ENCODE measurements around the gene RNASE4. TPM values are rescaled to one million over a fixed set of nuclear protein-coding genes. Genes with fewer than 3 reads are reported as not detected.

Gene RNASE4
- total RNA-seq, 1 experiment from 2014 or later = 0.48 TPM

- Histone ChIP-seq H3K27ac (ENCODE audit: low read length) (no peak within 1 kb of the TSS), H3K79me2 (ENCODE audit: low read length) (no peaks in the 10 kb centered on the region), H3K36me3 (ENCODE audit: insufficient read depth, low read length) (no peaks in the 10 kb centered on the region), H3K4me2 (ENCODE audit: low read depth, low read length, poor library complexity, severe bottlenecking) (no peak within 1 kb of the TSS), H3K9ac (ENCODE audit: low read length) (no peak within 1 kb of the TSS), H2AFZ (ENCODE audit: low read length) (no peak within 1 kb of the TSS), H4K20me1 (ENCODE audit: insufficient read depth, low read depth, low read length) (0 out of 2 replicates have a peak, but pooled peaks cover 4% of the 10 kb centered on the region), H3K9me3 (ENCODE audit: low read length) (no peaks in the 10 kb centered on the region), H3K4me3 (ENCODE audit: low read length) (no peak within 1 kb of the TSS), H3K9me2 (replicated peaks; ENCODE audit: insufficient read depth, low read length) (no peaks in the 10 kb centered on the region), H3K4me1 (ENCODE audit: low read length) (peaks cover 16% of the 10 kb centered on the region), H3K27me3 (ENCODE audit: low read length) (no peaks in the 10 kb centered on the region)
- DNase-seq = no peak
Measured at GRCh38 chr14:20688167-20688839, 3.9 kb downstream of the RNASE4 start, which contains the start of gene ANG. ANG (plus strand) TSS chr14:20688764; CDS start chr14:20693565, 4,801 bp downstream.

DNA sequence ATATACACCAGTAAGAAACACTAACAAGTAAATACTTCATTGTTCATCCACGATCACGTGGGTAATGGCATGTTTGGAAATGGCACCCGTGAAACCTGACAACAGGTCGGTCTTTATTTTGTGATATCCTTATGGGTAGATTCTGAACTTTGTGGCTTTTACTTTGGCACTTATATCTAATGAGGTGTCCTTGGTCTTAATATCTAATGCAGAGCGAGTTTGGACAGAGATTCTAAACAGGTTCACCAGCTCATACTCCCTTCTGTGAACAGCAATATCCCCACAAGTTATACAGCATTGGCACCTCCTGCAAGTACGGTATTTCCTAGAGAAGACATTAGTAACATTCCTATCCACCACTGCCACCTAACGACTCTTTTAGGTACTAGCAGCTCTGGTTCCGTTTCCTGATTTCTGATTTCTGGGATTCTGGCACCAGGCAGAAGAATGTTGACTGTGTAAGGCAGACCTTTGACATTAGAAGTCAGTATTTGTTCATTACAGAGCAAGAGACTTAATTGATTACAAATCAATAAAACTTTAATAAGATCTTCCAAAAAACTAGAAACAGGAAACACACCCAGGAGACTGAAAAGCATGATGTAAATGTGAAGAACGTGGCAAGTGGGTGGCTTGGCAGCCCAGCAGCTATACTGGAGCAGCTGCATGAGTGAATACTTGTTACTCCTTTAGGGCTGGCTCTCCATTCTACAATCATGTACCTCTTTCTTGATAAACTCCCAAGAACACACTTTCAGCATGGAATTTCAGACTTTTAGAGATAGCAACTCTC is 6.7 kb downstream of the RNASE4 start:
- no peak overlapping the region for H3K4me3 ChIP-seq (ENCODE audit: low read length)
- no peak overlapping the region for H3K9ac ChIP-seq (ENCODE audit: low read length)
- H3K9me3 ChIP-seq (ENCODE audit: low read length) = no peaks in the 10 kb centered on the region
- 0 out of 2 replicates have a peak overlapping the region, but pooled peaks have one; percentile 5 for H2AFZ ChIP-seq (ENCODE audit: low read length)
- no peaks in the 10 kb centered on the region for H3K4me1 ChIP-seq (ENCODE audit: low read length)
- H3K27ac ChIP-seq (ENCODE audit: low read length) = no peak overlapping the region
- H3K9me2 ChIP-seq (replicated peaks; ENCODE audit: insufficient read depth, low read length) = no peaks in the 10 kb centered on the region
- H3K27me3 ChIP-seq (ENCODE audit: low read length) = no peaks in the 10 kb centered on the region
- no peak overlapping the region for H3K4me2 ChIP-seq (ENCODE audit: low read depth, low read length, poor library complexity, severe bottlenecking)
- H3K36me3 ChIP-seq (ENCODE audit: insufficient read depth, low read length) = no peaks in the 10 kb centered on the region
- H3K79me2 ChIP-seq (ENCODE audit: low read length) = no peaks in the 10 kb centered on the region
- DNase-seq = peak; percentile 89
- 0 out of 2 replicates have a peak, but pooled peaks cover 4% of the 10 kb centered on the region for H4K20me1 ChIP-seq (ENCODE audit: insufficient read depth, low read depth, low read length)

DNA sequence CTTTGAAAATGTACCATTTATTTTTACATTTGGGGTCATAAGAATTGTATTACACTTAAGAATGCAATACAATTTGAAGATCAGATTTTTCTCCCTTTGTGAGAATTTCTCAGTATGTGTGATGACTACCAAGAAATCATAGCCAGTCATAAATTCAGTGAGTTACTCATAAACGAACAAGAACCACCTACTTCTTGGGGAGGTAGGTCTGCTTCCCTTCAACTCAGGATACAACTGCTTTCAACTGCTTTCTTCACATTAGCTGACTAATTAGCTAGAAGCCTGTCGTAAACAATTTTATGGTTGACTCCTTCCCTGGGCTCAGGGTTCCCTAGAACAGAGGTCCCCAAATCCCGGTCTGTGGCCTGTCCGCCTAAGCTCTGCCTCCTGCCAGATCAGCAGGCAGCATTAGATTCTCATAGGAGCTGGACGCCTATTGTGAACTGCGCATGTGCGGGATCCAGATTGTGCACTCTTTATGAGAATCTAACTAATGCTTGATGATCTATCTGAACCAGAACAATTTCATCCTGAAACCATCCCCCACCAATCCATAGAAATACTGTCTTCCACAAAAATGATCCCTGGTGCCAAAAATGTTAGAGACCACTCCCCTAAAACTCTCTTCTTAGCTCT is 7.9 kb downstream of the RNASE4 start:
- Histone ChIP-seq H3K9me2 (replicated peaks; ENCODE audit: insufficient read depth, low read length) (no peaks in the 10 kb centered on the region), H4K20me1 (ENCODE audit: insufficient read depth, low read depth, low read length) (0 out of 2 replicates have a peak, but pooled peaks cover 4% of the 10 kb centered on the region), H3K9me3 (ENCODE audit: low read length) (no peaks in the 10 kb centered on the region), H2AFZ (ENCODE audit: low read length) (no peak overlapping the region), H3K4me1 (ENCODE audit: low read length) (peaks cover under 1% of the 10 kb centered on the region), H3K4me2 (ENCODE audit: low read depth, low read length, poor library complexity, severe bottlenecking) (no peak overlapping the region), H3K36me3 (ENCODE audit: insufficient read depth, low read length) (no peaks in the 10 kb centered on the region), H3K9ac (ENCODE audit: low read length) (no peak overlapping the region), H3K4me3 (ENCODE audit: low read length) (no peak overlapping the region), H3K27ac (ENCODE audit: low read length) (no peak overlapping the region), H3K79me2 (ENCODE audit: low read length) (no peaks in the 10 kb centered on the region), H3K27me3 (ENCODE audit: low read length) (no peaks in the 10 kb centered on the region)
- DNase-seq = no peak

DNA sequence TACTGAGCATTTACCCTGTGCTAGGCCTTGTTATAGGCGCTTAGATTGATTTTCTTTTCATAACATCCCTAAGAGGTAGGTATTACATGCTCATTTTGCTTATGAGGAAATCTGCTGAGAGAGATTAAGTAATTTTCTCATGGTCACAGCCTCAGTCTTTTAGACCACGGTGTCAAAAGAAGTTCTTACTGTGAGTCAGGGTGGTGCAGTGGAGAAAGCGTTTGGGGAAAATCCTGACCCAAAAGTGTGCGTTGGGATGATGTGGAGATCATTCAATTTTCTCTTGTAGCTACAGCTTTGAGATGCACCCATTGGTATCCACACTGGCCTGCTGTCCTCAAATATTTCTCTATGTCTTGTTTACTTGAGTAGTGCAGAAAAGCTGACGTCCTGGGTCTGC is 12.4 kb downstream of the RNASE4 start:
- Histone ChIP-seq H3K27ac (ENCODE audit: low read length) (no peak overlapping the region), H3K9me3 (ENCODE audit: low read length) (no peaks in the 10 kb centered on the region), H3K79me2 (ENCODE audit: low read length) (no peaks in the 10 kb centered on the region), H3K36me3 (ENCODE audit: insufficient read depth, low read length) (no peaks in the 10 kb centered on the region), H4K20me1 (ENCODE audit: insufficient read depth, low read depth, low read length) (no peaks in the 10 kb centered on the region), H3K4me3 (ENCODE audit: low read length) (no peak overlapping the region), H3K27me3 (ENCODE audit: low read length) (no peaks in the 10 kb centered on the region), H3K9ac (ENCODE audit: low read length) (no peak overlapping the region), H3K4me1 (ENCODE audit: low read length) (peaks cover 4% of the 10 kb centered on the region), H3K4me2 (ENCODE audit: low read depth, low read length, poor library complexity, severe bottlenecking) (no peak overlapping the region), H2AFZ (ENCODE audit: low read length) (no peak overlapping the region; the same call in 1 of the 2 replicates), H3K9me2 (replicated peaks; ENCODE audit: insufficient read depth, low read length) (no peaks in the 10 kb centered on the region)
- no peak for DNase-seq

- H3K9ac ChIP-seq (ENCODE audit: low read length) = 0 out of 2 replicates have a peak overlapping the region, but pooled peaks have one; percentile 17
- H3K9me2 ChIP-seq (replicated peaks; ENCODE audit: insufficient read depth, low read length) = no peaks in the 10 kb centered on the region
- no peak overlapping the region for H3K4me3 ChIP-seq (ENCODE audit: low read length)
- H3K36me3 ChIP-seq (ENCODE audit: insufficient read depth, low read length) = no peaks in the 10 kb centered on the region
- no peaks in the 10 kb centered on the region for H3K27me3 ChIP-seq (ENCODE audit: low read length)
- H3K4me2 ChIP-seq (ENCODE audit: low read depth, low read length, poor library complexity, severe bottlenecking) = peak overlapping the region; percentile 10
- no peaks in the 10 kb centered on the region for H3K9me3 ChIP-seq (ENCODE audit: low read length)
- no peaks in the 10 kb centered on the region for H3K79me2 ChIP-seq (ENCODE audit: low read length)
- peaks cover 4% of the 10 kb centered on the region for H3K4me1 ChIP-seq (ENCODE audit: low read length)
- peak; percentile 88 for DNase-seq
- peak overlapping the region; percentile 58; the same call in 1 of the 2 replicates for H2AFZ ChIP-seq (ENCODE audit: low read length)
- H3K27ac ChIP-seq (ENCODE audit: low read length) = no peak overlapping the region
- no peaks in the 10 kb centered on the region for H4K20me1 ChIP-seq (ENCODE audit: insufficient read depth, low read depth, low read length)
Measured at GRCh38 chr14:20697273-20698017, 13.1 kb downstream of the RNASE4 start.

- Histone ChIP-seq H2AFZ (ENCODE audit: low read length) (no peak overlapping the region), H3K36me3 (ENCODE audit: insufficient read depth, low read length) (no peaks in the 10 kb centered on the region), H3K27ac (ENCODE audit: low read length) (no peak overlapping the region), H3K27me3 (ENCODE audit: low read length) (no peaks in the 10 kb centered on the region), H3K9me3 (ENCODE audit: low read length) (no peaks in the 10 kb centered on the region), H3K4me3 (ENCODE audit: low read length) (no peak overlapping the region), H3K9me2 (replicated peaks; ENCODE audit: insufficient read depth, low read length) (no peaks in the 10 kb centered on the region), H3K9ac (ENCODE audit: low read length) (no peak overlapping the region), H4K20me1 (ENCODE audit: insufficient read depth, low read depth, low read length) (no peaks in the 10 kb centered on the region), H3K79me2 (ENCODE audit: low read length) (no peaks in the 10 kb centered on the region), H3K4me2 (ENCODE audit: low read depth, low read length, poor library complexity, severe bottlenecking) (no peak overlapping the region), H3K4me1 (ENCODE audit: low read length) (peaks cover 4% of the 10 kb centered on the region)
- DNase-seq = no peak
Measured at GRCh38 chr14:20698018-20698329, 13.6 kb downstream of the RNASE4 start.

- Histone ChIP-seq H3K36me3 (ENCODE audit: insufficient read depth, low read length) (no peaks in the 10 kb centered on the region), H3K79me2 (ENCODE audit: low read length) (no peaks in the 10 kb centered on the region), H3K9me3 (ENCODE audit: low read length) (no peaks in the 10 kb centered on the region), H4K20me1 (ENCODE audit: insufficient read depth, low read depth, low read length) (no peaks in the 10 kb centered on the region), H3K9ac (ENCODE audit: low read length) (no peak overlapping the region), H3K4me1 (ENCODE audit: low read length) (peaks cover 4% of the 10 kb centered on the region), H3K4me3 (ENCODE audit: low read length) (no peak overlapping the region), H3K27ac (ENCODE audit: low read length) (no peak overlapping the region), H3K27me3 (ENCODE audit: low read length) (no peaks in the 10 kb centered on the region), H3K4me2 (ENCODE audit: low read depth, low read length, poor library complexity, severe bottlenecking) (no peak overlapping the region), H3K9me2 (replicated peaks; ENCODE audit: insufficient read depth, low read length) (no peaks in the 10 kb centered on the region), H2AFZ (ENCODE audit: low read length) (no peak overlapping the region)
- DNase-seq = no peak
Measured at GRCh38 chr14:20698934-20699333, 14.6 kb downstream of the RNASE4 start.
